SU-DHL-6 (cell line): ENCODE results near the gene CEL.
"Not testable (repeated sequence)": the region's sequence is repeated elsewhere in the genome, so short reads cannot be mapped to it uniquely, and the experiment has no call there.

ENCODE experiments used
- H2AFZ ChIP-seq: fragments of 200-600 bp; sonication (generic); 2 replicates; pipeline ENCODE4 v1.6.1; 2014; ENCODE audit warnings: low read depth, mild to moderate bottlenecking, moderate library complexity, mixed read lengths, antibody characterized with exemption, low read length; ENCODE audit not compliant: severe bottlenecking
- H3F3A ChIP-seq: fragments of 200-600 bp; shearing (Covaris generic); 2 replicates; pipeline ENCODE4 v1.6.0; 2016; ENCODE audit warnings: antibody characterized with exemption, mild to moderate bottlenecking; ENCODE audit not compliant: insufficient read depth
- H3K27ac ChIP-seq: fragments of 200-600 bp; sonication (generic); 2 replicates; pipeline ENCODE4 v1.5.1; 2016; ENCODE audit warnings: low read depth, mild to moderate bottlenecking, low read length, moderate library complexity, mixed read lengths
- H3K27me3 ChIP-seq: fragments of 200-600 bp; sonication (generic), shearing (Covaris generic); 2 replicates; pipeline ENCODE4 v1.6.0; 2014; ENCODE audit warnings: mild to moderate bottlenecking, low read length
- H3K36me3 ChIP-seq: fragments of 200-600 bp; sonication (generic); 2 replicates; pipeline ENCODE4 v1.6.1; 2014; ENCODE audit warnings: mild to moderate bottlenecking, low read length, mixed read lengths
- H3K4me2 ChIP-seq: fragments of 300-600, 200-600 bp; shearing (Covaris generic), sonication (generic); 2 replicates; pipeline ENCODE4 v1.6.0; 2014; ENCODE audit warnings: low read length, low read depth, mild to moderate bottlenecking; ENCODE audit not compliant: poor library complexity, severe bottlenecking
- H3K4me3 ChIP-seq: fragments of 200-600 bp; sonication (generic); 2 replicates; pipeline ENCODE4 v1.5.1; 2014; ENCODE audit warnings: antibody characterized with exemption, low read length, mild to moderate bottlenecking, mixed read lengths; ENCODE audit not compliant: insufficient read depth, poor library complexity, severe bottlenecking
- H3K79me2 ChIP-seq: fragments of 200-600 bp; sonication (generic); 2 replicates; pipeline ENCODE4 v1.6.1; 2014; ENCODE audit warnings: mild to moderate bottlenecking, low read length, moderate library complexity; ENCODE audit not compliant: insufficient read depth
- H3K9ac ChIP-seq: fragments of 200-600 bp; sonication (generic); 2 replicates; pipeline ENCODE4 v1.7.0; 2014; ENCODE audit warnings: mild to moderate bottlenecking, low read length
- H3K9me2 ChIP-seq: fragments of 200-600 bp; sonication (generic); replicated peaks from 2 replicates; pipeline ENCODE4 v1.6.1; 2014; ENCODE audit warnings: low read length; ENCODE audit not compliant: insufficient read depth
- H3K9me3 ChIP-seq: fragments of 200-600 bp; sonication (generic); 2 replicates; pipeline ENCODE4 v1.6.1; 2014; ENCODE audit warnings: low read length, mixed read lengths; ENCODE audit not compliant: insufficient read depth
- H4K20me1 ChIP-seq: fragments of 200-600 bp; sonication (generic); 2 replicates; pipeline ENCODE4 v1.6.1; 2014; ENCODE audit warnings: low read depth, mild to moderate bottlenecking, antibody characterized with exemption, low read length, moderate library complexity, mixed read lengths
- EZH2phosphoT487 ChIP-seq: fragments of 200-600 bp; sonication (generic), shearing (Covaris generic); conservative IDR thresholded peaks from 2 replicates; pipeline ENCODE4 v1.6.1; 2018; ENCODE audit warnings: mild to moderate bottlenecking, antibody characterized with exemption, low read length, moderate library complexity, mixed read lengths
- TF ChIP-seq, protein P1 (sequence below): fragments of 200-600 bp; sonication (generic); IDR thresholded peaks from one replicate; pipeline ENCODE4 v1.5.1; 2017; ENCODE audit warnings: antibody characterized with exemption, mild to moderate bottlenecking, low read length, moderate library complexity; ENCODE audit not compliant: insufficient read depth, poor library complexity, severe bottlenecking

Gene CEL

DNA sequence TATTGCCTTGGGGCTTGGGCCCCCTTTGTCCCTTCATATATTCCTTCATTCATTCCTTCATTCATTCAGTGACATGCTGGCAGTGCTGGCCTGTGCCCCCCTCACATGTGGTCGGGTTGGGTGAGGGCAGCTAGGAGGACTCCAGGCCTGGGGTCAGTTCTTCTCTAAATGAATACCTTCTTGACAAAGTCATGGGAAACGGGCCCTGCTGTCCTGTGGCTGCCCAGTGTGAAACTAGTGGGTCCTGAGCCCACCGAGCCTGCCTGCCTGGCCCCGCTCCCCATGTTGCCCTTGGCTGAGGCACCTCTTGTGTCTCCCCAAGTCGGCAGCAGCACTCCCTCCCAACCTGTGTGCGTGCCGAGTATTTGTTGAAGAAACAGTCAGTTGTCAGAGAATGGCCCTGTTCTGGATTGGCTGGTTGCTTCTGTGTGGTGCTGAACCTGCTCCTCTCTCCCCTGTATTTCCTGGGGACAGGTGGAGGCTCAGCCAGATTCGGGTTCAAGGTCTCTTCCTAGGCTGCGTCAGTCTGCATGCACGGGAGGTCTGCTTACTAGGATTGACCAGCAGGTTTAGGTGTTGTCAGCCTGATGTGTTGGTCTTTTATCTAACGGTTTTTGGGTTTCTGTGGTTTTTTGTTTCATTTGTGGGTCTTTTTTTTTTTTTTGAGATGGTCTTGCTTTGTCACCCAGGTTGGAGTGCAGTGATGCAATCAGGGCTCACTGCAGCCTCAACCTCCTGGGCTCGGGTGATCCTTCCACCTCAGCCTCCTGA is 3.0 kb upstream of the CEL start:
- H3K9ac ChIP-seq = no peak overlapping the region
- no peaks in the 10 kb centered on the region for H3K9me2 ChIP-seq
- no peak overlapping the region for H3K27ac ChIP-seq

DNA sequence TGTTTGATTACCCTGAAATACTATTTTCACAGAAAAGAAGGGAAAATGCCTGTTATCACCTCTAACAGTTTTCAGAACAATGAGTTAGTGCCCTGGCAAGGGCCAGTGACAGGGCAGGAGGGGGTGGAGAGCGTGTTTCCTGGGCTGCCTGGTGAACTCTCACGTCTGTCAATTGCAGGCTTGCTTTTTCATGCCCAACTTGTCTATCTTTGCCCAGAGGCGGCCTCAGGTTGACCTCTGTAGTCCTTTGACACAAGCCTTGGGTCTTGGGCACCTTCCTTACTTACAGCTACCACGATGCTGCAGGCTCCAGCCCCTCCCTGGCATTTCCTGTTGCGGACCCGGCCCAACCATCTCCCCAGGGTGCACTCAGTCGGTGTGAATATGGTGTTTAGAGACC is 2.2 kb upstream of the CEL start:
- Histone ChIP-seq H3K9me3 (no peaks in the 10 kb centered on the region), H3K4me2 (no peak overlapping the region), H4K20me1 (no peaks in the 10 kb centered on the region), H3K9ac (no peak overlapping the region), H3K36me3 (no peaks in the 10 kb centered on the region), H3F3A (no peaks in the 10 kb centered on the region), H2AFZ (no peak overlapping the region), H3K79me2 (no peaks in the 10 kb centered on the region), H3K4me3 (no peak overlapping the region), H3K27ac (no peak overlapping the region), H3K9me2 (no peaks in the 10 kb centered on the region), H3K27me3 (no peaks in the 10 kb centered on the region)
- TF ChIP-seq, protein P1, sequence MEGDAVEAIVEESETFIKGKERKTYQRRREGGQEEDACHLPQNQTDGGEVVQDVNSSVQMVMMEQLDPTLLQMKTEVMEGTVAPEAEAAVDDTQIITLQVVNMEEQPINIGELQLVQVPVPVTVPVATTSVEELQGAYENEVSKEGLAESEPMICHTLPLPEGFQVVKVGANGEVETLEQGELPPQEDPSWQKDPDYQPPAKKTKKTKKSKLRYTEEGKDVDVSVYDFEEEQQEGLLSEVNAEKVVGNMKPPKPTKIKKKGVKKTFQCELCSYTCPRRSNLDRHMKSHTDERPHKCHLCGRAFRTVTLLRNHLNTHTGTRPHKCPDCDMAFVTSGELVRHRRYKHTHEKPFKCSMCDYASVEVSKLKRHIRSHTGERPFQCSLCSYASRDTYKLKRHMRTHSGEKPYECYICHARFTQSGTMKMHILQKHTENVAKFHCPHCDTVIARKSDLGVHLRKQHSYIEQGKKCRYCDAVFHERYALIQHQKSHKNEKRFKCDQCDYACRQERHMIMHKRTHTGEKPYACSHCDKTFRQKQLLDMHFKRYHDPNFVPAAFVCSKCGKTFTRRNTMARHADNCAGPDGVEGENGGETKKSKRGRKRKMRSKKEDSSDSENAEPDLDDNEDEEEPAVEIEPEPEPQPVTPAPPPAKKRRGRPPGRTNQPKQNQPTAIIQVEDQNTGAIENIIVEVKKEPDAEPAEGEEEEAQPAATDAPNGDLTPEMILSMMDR = no peak
- TF ChIP-seq EZH2phosphoT487 = no peak

More for the DNA sequence above, 3.0 kb upstream of the CEL start:
- Histone ChIP-seq H3K9me3 (no peaks in the 10 kb centered on the region), H3K79me2 (no peaks in the 10 kb centered on the region), H2AFZ (no peak overlapping the region), H3F3A (no peaks in the 10 kb centered on the region), H3K36me3 (no peaks in the 10 kb centered on the region), H3K27me3 (no peaks in the 10 kb centered on the region), H3K4me2 (no peak overlapping the region), H3K4me3 (no peak overlapping the region), H4K20me1 (no peaks in the 10 kb centered on the region)
- TF ChIP-seq, protein P1 = no peak
- TF ChIP-seq EZH2phosphoT487 = no peak

DNA sequence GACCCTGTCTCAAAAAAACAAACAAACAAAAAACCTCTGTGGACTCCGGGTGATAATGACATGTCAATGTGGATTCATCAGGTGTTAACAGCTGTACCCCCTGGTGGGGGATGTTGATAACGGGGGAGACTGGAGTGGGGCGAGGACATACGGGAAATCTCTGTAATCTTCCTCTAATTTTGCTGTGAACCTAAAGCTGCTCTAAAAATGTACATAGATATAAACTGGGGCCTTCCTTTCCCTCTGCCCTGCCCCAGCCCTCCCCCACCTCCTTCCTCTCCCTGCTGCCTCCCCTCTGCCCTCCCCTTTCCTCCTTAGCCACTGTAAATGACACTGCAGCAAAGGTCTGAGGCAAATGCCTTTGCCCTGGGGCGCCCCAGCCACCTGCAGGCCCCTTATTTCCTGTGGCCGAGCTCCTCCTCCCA is 1.4 kb upstream of the CEL start:
- H3K4me2 ChIP-seq = no peak overlapping the region

DNA sequence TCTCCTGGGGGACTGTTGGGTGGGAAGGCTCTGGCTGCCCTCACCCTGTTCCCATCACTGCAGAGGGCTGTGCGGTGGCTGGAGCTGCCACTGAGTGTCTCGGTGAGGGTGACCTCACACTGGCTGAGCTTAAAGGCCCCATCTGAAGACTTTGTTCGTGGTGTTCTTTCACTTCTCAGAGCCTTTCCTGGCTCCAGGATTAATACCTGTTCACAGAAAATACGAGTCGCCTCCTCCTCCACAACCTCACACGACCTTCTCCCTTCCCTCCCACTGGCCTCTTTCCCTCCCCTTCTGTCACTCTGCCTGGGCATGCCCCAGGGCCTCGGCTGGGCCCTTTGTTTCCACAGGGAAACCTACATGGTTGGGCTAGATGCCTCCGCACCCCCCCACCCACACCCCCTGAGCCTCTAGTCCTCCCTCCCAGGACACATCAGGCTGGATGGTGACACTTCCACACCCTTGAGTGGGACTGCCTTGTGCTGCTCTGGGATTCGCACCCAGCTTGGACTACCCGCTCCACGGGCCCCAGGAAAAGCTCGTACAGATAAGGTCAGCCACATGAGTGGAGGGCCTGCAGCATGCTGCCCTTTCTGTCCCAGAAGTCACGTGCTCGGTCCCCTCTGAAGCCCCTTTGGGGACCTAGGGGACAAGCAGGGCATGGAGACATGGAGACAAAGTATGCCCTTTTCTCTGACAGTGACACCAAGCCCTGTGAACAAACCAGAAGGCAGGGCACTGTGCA is 590 bp upstream of the CEL start:
- not testable (repeated sequence) for H4K20me1 ChIP-seq, H3K27me3 ChIP-seq, H3K9me2 ChIP-seq, H3K79me2 ChIP-seq, H3K4me2 ChIP-seq, H2AFZ ChIP-seq, H3K36me3 ChIP-seq, H3F3A ChIP-seq, H3K27ac ChIP-seq, H3K9me3 ChIP-seq, H3K4me3 ChIP-seq, H3K9ac ChIP-seq

More for the DNA sequence above, 1.4 kb upstream of the CEL start:
- no peak for TF ChIP-seq EZH2phosphoT487
- TF ChIP-seq, protein P1 = no peak
- no peak overlapping the region for H3K9ac ChIP-seq
- H2AFZ ChIP-seq = no peak overlapping the region
- no peaks in the 10 kb centered on the region for H3F3A ChIP-seq
- no peak overlapping the region for H3K27ac ChIP-seq
- H3K27me3 ChIP-seq = no peaks in the 10 kb centered on the region
- H3K9me3 ChIP-seq = no peaks in the 10 kb centered on the region
- H3K4me3 ChIP-seq = no peak overlapping the region
- no peaks in the 10 kb centered on the region for H3K79me2 ChIP-seq
- no peaks in the 10 kb centered on the region for H4K20me1 ChIP-seq
- no peaks in the 10 kb centered on the region for H3K9me2 ChIP-seq
- no peaks in the 10 kb centered on the region for H3K36me3 ChIP-seq

DNA sequence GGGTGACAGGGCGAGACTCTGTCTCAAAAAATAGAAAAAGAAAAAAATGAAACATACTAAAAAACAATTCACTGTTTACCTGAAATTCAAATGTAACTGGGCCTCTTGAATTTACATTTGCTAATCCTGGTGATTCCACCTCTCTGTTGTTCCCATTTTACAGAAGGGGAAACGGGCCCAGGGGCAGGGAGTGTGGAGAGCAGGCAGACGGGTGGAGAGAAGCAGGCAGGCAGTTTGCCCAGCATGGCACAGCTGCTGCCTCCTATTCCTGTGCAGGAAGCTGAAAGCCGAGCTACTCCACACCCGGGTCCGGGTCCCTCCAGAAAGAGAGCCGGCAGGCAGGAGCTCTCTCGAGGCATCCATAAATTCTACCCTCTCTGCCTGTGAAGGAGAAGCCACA is 788 bp downstream of the CEL start:
- H3K9me2 ChIP-seq, H3K9ac ChIP-seq, H3K36me3 ChIP-seq, H3K4me3 ChIP-seq, H3K9me3 ChIP-seq, H2AFZ ChIP-seq, H4K20me1 ChIP-seq, H3K27ac ChIP-seq, H3F3A ChIP-seq, H3K4me2 ChIP-seq, H3K79me2 ChIP-seq, H3K27me3 ChIP-seq: not testable (repeated sequence)
